Measurements from ENCODE around the gene RASSF10.
"Not testable (repeated sequence)": the region's sequence is repeated elsewhere in the genome, so short reads cannot be mapped to it uniquely, and the experiment has no call there.

RASSF10 gene

DNA sequence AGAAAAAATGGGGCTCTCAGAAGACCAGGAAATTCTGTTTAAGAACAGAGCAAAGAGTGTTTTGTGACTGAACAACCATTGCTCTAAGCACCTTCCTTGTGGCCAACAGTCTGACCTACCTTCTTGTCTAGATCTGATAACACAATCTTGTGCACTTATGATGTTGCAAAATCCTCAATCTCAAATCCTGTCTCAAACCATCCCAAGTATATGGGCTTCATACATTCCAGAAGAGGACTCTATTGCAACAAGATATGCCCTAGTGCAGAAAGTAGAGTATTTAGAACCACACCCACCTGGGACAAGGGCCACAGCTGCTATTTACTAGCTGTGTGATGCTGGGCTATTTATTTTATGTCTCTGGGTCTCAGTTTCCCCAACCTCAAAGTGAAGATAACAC, 27.1 kb downstream of the RASSF10 start:
- TF ChIP-seq, protein P1, sequence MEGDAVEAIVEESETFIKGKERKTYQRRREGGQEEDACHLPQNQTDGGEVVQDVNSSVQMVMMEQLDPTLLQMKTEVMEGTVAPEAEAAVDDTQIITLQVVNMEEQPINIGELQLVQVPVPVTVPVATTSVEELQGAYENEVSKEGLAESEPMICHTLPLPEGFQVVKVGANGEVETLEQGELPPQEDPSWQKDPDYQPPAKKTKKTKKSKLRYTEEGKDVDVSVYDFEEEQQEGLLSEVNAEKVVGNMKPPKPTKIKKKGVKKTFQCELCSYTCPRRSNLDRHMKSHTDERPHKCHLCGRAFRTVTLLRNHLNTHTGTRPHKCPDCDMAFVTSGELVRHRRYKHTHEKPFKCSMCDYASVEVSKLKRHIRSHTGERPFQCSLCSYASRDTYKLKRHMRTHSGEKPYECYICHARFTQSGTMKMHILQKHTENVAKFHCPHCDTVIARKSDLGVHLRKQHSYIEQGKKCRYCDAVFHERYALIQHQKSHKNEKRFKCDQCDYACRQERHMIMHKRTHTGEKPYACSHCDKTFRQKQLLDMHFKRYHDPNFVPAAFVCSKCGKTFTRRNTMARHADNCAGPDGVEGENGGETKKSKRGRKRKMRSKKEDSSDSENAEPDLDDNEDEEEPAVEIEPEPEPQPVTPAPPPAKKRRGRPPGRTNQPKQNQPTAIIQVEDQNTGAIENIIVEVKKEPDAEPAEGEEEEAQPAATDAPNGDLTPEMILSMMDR (conservative IDR thresholded peaks at IDR 0.05) = no peak
- no peak for TF ChIP-seq ZFX (IDR thresholded peaks at IDR 0.05)
- H3K27ac ChIP-seq = no peak overlapping the region

DNA sequence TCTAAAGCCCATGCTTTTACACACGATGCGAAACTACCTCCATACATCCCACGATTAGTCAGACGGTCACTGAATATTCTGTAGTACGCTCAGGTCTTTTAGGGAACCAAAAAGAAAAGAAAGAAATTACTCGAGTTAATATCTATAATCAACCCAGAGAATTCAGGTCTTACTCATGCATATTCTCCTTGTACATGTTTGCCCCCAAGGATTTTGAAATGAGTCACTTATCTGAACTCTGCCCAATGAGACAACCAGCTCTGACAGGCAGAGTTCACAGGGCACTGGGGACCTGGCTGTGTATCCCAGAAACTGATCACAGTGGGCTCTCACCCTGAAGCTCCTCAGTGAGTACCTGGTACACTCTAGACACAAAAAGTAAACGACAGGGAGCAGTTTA, 29.2 kb downstream of the RASSF10 start:
- TF ChIP-seq, protein P1 (conservative IDR thresholded peaks at IDR 0.05) = no peak
- TF ChIP-seq ZFX (IDR thresholded peaks at IDR 0.05) = no peak
- no peak overlapping the region for H3K27ac ChIP-seq

DNA sequence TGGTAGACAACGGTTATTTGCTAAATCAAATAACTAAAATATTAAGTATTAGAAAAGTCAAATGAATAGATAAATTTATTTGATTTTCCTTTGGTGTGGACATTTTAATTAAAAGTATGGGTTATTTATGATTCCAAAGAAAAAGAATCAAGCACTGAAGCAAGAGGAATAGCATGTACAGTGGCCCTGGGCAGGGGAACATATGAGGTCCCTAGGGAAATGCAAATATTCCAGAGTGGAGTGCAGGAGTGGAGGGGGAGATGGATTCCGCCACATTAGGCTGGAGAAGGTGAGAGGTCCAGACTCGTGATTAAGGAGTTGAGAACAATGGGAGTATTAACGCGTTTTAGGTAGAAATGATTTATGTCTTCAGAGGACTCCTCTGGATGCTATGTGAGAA, 30.0 kb downstream of the RASSF10 start:
- no peak for TF ChIP-seq ZFX (IDR thresholded peaks at IDR 0.05)
- TF ChIP-seq, protein P1 (conservative IDR thresholded peaks at IDR 0.05) = no peak
- no peak overlapping the region for H3K27ac ChIP-seq

DNA sequence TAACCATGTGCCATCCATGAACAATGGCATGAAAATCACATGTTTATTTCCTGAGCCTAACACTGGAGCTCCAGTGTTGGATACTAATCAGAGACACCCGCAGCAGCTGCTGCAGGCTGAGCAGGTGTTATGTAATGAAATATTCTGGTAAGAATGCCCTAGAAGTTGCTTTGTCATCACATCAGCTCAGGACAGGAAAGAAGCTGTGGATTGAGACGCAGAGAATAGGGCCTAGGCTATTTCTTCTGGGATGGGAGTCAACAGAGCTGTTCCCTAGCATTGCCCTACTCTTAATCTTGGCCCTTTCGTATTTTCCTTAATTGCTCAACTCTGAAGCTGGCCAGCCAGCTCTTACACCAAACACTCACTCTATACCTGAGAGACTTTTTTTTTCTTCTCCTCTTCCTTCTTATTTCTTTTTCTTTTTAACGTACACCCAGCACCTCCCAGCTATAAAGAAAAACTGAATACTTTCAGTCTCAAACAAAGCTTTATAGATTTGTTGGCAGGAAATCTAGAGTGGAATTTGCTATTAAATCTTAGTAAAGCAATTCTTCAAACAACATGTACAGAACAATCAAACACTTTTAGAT, 31.9 kb downstream of the RASSF10 start:
- TF ChIP-seq ZFX (IDR thresholded peaks at IDR 0.05) = no peak
- H3K27ac ChIP-seq = no peak overlapping the region

DNA sequence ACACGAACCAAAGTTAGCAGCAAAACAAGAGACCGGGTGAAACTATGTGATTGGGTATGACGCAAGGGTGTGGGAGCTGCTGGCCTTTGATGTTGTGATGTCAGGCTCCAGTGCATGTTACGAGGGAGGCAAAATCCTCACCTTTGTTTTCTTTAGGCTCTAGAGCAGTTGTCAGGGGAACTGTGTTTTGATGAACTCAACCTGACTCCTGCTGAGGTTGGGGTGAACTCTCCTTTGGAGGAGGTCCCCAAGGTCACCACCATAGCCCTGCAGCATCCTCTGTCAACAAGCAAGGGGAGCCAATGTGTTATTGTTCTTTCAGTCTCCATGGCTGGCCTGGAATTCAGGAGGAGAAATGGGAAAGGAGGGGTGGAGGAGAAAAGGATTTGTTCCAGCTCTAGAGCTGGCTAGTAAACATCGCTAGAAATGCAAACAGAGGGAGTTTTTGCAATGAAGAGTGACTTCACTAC, 33.8 kb downstream of the RASSF10 start:
- TF ChIP-seq ZFX (IDR thresholded peaks at IDR 0.05) = no peak
- TF ChIP-seq, protein P1 (conservative IDR thresholded peaks at IDR 0.05) = no peak
- no peak overlapping the region for H3K27ac ChIP-seq

DNA sequence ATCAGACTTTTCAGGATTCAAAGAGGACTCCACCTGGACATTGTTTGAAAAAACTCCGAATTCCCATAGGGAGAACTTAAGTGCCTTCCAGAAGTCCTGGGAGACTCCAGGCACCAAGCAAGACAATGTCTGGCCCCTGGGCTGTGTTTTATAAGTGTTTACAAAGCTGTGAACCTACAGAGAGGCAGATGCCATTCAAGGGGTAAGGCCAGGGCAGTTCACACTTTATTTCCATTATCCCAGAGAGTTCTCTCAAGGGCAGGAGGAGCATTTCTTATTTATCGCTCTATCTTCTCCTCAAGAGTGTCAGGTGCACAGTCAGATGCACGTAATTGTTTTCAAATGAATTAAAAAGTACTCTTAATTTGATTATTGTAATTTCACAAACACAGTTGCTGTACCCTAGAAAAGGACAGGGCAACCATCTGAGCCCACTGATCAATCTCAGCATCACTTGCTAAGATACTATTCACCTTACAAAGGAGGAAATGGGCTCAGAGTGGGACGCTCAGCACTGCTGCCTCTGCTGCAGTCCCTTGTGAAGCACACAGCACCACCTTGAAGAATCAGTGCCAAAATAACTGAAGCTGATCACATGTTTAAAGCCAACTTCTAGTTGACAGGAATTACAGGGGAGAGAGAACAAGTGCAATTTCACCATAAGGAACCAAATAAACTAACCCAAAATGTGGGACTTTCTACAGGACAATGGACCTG, 35.0 kb downstream of the RASSF10 start:
- H3K27ac ChIP-seq = no peak overlapping the region
- TF ChIP-seq, protein P1 (conservative IDR thresholded peaks at IDR 0.05) = no peak
- TF ChIP-seq ZFX (IDR thresholded peaks at IDR 0.05) = no peak

DNA sequence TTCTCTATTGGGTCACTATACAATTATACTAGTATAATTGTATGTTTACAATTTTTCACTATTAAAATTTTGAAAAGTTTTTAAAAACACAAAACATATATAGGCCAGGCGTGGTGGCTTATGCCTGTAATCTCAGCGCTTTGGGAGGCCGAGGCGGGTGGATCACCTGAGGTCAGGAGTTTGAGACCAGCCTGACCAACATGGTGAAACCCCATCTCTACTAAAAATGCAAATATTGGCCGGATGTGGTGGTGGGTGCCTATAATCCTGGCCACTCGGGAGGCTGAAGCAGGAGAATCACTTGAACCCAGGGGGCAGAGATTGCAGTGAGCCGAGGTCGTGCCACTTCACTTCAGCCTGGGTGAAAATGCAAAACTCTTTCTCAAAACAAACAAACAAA, 36.0 kb downstream of the RASSF10 start:
- H3K27ac ChIP-seq = not testable (repeated sequence)

DNA sequence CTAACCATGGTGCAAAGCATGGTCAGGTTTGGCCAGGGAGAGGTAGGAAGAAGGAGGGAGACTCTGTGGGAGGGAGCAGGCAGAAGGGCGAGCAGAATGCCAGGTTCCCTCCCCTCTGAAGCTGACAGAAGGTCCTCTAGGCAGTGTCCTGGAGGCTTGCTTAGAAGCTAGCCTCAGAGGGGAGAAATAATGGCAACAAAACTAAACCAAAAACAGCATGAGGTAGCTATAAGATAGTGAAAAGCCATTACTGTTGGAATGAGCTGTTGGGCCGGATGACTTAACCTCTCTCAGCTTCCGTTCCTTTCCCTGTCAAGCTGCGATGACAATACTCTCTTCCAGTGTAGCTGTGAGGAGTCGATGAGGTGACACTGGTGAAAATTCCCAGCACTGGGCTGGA, 36.6 kb downstream of the RASSF10 start:
- no peak overlapping the region for H3K27ac ChIP-seq
- TF ChIP-seq ZFX (IDR thresholded peaks at IDR 0.05) = no peak
- TF ChIP-seq, protein P1 (conservative IDR thresholded peaks at IDR 0.05) = no peak
